SH-SY5Y (cell line): ENCODE measurements around the gene PAXX.

ENCODE experiments used
- GATA2 ChIP-seq: IDR thresholded peaks from 2 replicates; pipeline ENCODE4 v1.6.1; 2011; ENCODE audit warnings: mild to moderate bottlenecking, low read depth, low read length
- GATA3 ChIP-seq: IDR thresholded peaks from 2 replicates; pipeline ENCODE4 v1.6.1; 2011; ENCODE audit warnings: low read depth, mild to moderate bottlenecking, low read length, moderate library complexity

DNA sequence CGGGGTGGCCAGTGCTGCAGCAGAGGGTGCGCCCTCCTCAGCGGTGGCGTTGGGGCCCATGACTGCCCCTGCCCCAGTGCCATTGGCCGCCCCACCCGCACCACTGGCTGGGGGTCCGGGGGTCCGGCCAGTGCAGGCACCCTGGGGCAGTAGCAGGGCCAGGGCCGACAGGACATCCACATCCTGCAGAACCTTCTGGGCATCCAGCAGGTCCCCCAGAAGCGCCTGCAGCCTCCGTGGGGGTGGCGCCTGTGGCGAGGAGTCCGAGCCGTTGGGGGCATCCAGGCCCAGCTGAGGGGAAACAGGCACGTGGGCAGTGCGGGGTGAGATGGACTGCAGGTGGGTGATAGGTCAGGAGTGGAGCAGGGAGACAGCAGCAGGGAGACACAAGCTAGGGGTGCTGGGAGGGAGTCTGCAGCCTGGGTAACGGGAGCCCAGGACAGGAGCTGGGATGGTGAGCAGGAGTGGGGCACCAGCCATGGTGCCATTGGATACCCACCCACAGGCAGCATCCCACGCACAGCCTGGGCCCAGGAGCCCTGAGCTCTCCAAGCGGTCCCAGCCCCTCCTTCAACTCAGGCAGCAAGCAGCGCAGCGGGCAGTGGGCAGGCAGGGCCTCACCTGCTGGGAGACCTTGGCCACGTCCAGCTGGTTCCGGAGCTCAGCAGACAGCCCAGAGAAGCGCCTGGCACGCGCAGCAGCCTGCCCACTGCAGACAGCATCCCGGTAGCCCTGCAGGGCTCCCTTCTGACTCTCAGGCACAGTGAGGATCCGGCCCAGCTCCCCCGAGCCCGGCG is 28.7 kb downstream of the PAXX start:
- TF ChIP-seq GATA2 (no peak), GATA3 (no peak)
